Measurements from ENCODE around the gene UBB.

Gene UBB

DNA sequence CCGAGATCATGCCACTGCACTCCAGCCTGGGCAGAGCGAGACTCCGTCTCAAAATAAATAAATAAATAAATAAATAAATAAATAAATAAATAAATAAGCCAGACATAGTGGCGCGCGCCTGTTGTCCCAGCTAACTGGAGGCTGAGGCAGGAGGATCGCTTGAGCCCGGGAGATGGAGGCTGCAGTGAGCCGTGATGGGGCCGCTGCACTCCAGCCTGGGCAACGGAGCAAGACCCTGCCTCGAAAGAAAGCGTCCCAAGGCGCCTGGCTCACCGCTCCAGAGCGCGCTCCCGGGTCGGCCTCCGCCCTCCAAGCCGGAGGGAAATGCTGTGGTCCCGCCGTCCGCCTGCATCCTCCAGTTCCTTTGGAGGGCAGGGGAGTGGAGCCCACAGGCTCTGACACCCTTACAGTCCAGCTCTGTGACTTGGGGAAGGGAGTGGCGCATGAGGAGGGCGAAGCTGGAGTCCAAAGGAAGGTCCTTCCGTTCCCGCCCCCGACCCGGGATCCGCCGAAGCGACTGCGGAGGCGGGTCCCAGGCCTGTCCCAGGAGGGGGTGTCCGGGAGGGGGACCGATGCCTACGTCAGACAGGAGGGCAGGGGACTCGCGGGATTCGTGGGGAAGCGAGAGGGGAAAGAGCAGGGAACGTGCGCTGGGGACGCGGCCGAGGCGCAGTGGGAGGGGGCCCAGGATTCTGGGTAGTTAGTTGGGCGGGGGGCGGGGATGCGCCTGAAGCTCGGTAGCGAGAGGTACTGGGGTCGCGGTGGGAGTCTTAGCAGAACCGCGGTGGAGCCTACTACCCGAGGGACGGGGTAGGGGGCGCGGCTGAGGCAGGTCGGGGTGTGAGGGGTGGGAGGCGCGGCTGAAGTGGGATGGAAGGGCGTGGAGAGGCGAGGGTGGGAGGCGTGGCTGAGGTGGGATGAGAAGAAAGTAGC is 26.1 kb downstream of the UBB start:
- Histone ChIP-seq H3K4me3 (IDR thresholded peaks at IDR 0.05; ENCODE audit: insufficient read depth, low read depth, low read length) (no peak overlapping the region), H3K9ac (peak overlapping the region; percentile 41; the same call in 1 of the 2 replicates), H3K27ac (peak overlapping the region; percentile 63), H4K20me1 (ENCODE audit: insufficient read depth) (no peaks in the 10 kb centered on the region), H3K4me1 (ENCODE audit: low read depth, poor library complexity, severe bottlenecking) (peaks cover 16% of the 10 kb centered on the region), H2AFZ (ENCODE audit: low read depth) (peak overlapping the region; percentile 82), H3K79me2 (ENCODE audit: insufficient read depth, low read depth) (no peaks in the 10 kb centered on the region), H3K4me2 (peak overlapping the region; percentile 57), H3K36me3 (ENCODE audit: insufficient read depth) (no peaks in the 10 kb centered on the region), H3K27me3 (ENCODE audit: insufficient read depth, low read depth) (no peaks in the 10 kb centered on the region)
- TF ChIP-seq, protein P1, sequence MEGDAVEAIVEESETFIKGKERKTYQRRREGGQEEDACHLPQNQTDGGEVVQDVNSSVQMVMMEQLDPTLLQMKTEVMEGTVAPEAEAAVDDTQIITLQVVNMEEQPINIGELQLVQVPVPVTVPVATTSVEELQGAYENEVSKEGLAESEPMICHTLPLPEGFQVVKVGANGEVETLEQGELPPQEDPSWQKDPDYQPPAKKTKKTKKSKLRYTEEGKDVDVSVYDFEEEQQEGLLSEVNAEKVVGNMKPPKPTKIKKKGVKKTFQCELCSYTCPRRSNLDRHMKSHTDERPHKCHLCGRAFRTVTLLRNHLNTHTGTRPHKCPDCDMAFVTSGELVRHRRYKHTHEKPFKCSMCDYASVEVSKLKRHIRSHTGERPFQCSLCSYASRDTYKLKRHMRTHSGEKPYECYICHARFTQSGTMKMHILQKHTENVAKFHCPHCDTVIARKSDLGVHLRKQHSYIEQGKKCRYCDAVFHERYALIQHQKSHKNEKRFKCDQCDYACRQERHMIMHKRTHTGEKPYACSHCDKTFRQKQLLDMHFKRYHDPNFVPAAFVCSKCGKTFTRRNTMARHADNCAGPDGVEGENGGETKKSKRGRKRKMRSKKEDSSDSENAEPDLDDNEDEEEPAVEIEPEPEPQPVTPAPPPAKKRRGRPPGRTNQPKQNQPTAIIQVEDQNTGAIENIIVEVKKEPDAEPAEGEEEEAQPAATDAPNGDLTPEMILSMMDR (conservative IDR thresholded peaks at IDR 0.05; ENCODE audit: low read depth, low read length) = no peak

DNA sequence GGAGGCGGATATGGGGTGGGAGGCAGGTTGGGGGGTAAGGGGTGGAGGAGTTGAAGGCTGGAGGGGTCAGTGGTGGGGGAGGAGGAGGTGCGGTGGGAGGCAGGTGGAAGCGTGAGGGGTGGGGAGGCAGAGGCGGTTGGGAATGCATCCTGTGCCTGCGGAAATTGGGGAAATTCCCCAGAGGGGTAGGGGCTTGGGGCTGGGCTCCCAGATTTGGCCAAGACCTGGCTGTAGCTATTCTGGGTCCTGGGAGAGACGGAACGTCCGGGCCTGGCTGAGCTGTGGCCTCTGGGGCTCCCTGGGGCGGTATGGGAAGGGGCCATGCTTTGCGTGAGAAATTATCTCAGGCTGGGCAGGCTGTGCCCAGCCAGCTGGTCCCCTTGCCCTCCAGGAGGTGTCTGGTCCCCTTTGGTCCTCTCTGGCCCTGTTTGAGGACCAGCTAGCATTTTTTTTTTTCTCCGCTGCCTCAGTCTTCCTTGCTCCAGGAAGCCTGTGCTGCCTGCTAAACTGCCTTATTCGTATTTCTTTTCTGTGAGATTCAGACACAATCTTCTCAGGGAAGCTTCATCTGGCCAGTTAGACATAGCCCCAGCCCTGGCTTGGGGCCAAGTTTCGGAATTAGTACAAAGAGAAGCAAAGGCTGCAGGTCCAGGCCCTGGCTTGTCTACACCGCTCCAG is 27.2 kb downstream of the UBB start:
- Histone ChIP-seq H3K27ac (peak overlapping the region; percentile 76), H3K4me3 (IDR thresholded peaks at IDR 0.05; ENCODE audit: insufficient read depth, low read depth, low read length) (no peak overlapping the region)

DNA sequence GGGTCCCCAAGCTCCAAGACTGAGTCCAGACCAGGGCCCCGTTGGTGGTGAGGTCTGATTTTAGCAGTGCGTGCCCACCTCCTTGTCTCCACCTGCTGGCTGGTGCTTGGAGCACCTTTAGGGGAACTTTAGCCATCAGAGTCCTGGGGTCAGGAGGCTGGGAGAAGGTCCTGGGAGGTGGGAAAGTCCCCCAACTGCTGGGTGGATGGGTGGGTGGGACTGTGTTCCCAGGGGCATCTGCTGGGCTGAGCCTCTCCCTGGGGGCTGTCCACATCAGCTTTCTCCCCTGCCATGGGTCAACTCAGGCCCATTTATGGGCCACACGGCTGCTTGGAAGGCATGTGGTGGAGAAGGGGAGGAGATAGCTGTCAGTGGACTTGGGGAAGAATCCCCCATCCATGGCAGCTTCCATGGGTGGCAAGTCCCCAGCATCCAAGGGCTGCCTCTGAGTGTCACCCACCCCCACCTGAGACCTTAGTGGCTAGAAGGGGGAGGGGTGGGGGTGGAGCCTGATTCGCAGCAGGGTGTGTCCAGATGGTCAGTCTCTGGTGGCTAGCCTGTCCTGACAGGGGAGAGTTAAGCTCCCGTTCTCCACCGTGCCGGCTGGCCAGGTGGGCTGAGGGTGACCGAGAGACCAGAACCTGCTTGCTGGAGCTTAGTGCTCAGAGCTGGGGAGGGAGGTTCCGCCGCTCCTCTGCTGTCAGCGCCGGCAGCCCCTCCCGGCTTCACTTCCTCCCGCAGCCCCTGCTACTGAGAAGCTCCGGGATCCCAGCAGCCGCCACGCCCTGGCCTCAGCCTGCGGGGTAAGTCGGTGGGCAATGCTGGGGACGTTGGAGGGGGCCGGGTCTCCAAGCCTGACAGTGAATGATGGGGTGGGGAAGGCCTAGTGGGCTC is 34.4 kb downstream of the UBB start, which contains the start of gene TRPV2:
Gene TRPV2 (plus strand): TSS at position 541 of the 894 bp plus-strand sequence. CDS start 2,098 bp downstream, outside the sequence.
- H4K20me1 ChIP-seq (ENCODE audit: insufficient read depth) = no peaks in the 10 kb centered on the region
- no peaks in the 10 kb centered on the region for H3K4me1 ChIP-seq (ENCODE audit: low read depth, poor library complexity, severe bottlenecking)
- TF ChIP-seq, protein P1 (conservative IDR thresholded peaks at IDR 0.05; ENCODE audit: low read depth, low read length) = peak; percentile 36
- H3K27me3 ChIP-seq (ENCODE audit: insufficient read depth, low read depth) = no peaks in the 10 kb centered on the region
- H3K4me3 ChIP-seq (IDR thresholded peaks at IDR 0.05; ENCODE audit: insufficient read depth, low read depth, low read length) = no peak within 1 kb of the TSS
- H3K27ac ChIP-seq = peak within 1 kb of the TSS; percentile 74
- H2AFZ ChIP-seq (ENCODE audit: low read depth) = peak within 1 kb of the TSS; percentile 30; the same call in 1 of the 2 replicates
- peak within 1 kb of the TSS; percentile 64 for H3K9ac ChIP-seq
- H3K36me3 ChIP-seq (ENCODE audit: insufficient read depth) = no peaks in the 10 kb centered on the region
- H3K79me2 ChIP-seq (ENCODE audit: insufficient read depth, low read depth) = no peaks in the 10 kb centered on the region
- peak within 1 kb of the TSS; percentile 21 for H3K4me2 ChIP-seq

More for the DNA sequence above, 27.2 kb downstream of the UBB start:
- H2AFZ ChIP-seq (ENCODE audit: low read depth) = peak overlapping the region; percentile 13; the same call in 1 of the 2 replicates
- H3K36me3 ChIP-seq (ENCODE audit: insufficient read depth) = no peaks in the 10 kb centered on the region
- peak overlapping the region; percentile 71 for H3K4me2 ChIP-seq
- H4K20me1 ChIP-seq (ENCODE audit: insufficient read depth) = no peaks in the 10 kb centered on the region
- H3K4me1 ChIP-seq (ENCODE audit: low read depth, poor library complexity, severe bottlenecking) = peaks cover 16% of the 10 kb centered on the region
- H3K27me3 ChIP-seq (ENCODE audit: insufficient read depth, low read depth) = no peaks in the 10 kb centered on the region
- TF ChIP-seq, protein P1 (conservative IDR thresholded peaks at IDR 0.05; ENCODE audit: low read depth, low read length) = no peak
- H3K9ac ChIP-seq = peak overlapping the region; percentile 16; the same call in 1 of the 2 replicates
- no peaks in the 10 kb centered on the region for H3K79me2 ChIP-seq (ENCODE audit: insufficient read depth, low read depth)

DNA sequence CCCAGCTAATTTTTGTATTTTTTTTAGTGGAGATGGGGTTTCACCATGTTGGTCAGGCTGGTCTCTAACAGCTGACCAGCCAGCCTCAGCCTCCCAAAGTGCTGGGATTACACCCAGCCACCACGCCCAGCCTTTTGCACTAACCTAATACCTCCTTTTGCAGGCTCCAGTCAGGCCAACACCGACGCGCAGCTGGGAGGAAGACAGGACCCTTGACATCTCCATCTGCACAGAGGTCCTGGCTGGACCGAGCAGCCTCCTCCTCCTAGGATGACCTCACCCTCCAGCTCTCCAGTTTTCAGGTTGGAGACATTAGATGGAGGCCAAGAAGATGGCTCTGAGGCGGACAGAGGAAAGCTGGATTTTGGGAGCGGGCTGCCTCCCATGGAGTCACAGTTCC is 36.5 kb downstream of the UBB start:
- Histone ChIP-seq H3K27me3 (ENCODE audit: insufficient read depth, low read depth) (no peaks in the 10 kb centered on the region), H3K4me2 (no peak overlapping the region), H2AFZ (ENCODE audit: low read depth) (no peak overlapping the region), H3K36me3 (ENCODE audit: insufficient read depth) (no peaks in the 10 kb centered on the region), H3K4me3 (IDR thresholded peaks at IDR 0.05; ENCODE audit: insufficient read depth, low read depth, low read length) (no peak overlapping the region), H4K20me1 (ENCODE audit: insufficient read depth) (no peaks in the 10 kb centered on the region), H3K9ac (no peak overlapping the region), H3K27ac (no peak overlapping the region), H3K79me2 (ENCODE audit: insufficient read depth, low read depth) (no peaks in the 10 kb centered on the region), H3K4me1 (ENCODE audit: low read depth, poor library complexity, severe bottlenecking) (no peaks in the 10 kb centered on the region)
- TF ChIP-seq, protein P1 (conservative IDR thresholded peaks at IDR 0.05; ENCODE audit: low read depth, low read length) = no peak
